ENCODE data around the gene CMSS1.

DNA sequence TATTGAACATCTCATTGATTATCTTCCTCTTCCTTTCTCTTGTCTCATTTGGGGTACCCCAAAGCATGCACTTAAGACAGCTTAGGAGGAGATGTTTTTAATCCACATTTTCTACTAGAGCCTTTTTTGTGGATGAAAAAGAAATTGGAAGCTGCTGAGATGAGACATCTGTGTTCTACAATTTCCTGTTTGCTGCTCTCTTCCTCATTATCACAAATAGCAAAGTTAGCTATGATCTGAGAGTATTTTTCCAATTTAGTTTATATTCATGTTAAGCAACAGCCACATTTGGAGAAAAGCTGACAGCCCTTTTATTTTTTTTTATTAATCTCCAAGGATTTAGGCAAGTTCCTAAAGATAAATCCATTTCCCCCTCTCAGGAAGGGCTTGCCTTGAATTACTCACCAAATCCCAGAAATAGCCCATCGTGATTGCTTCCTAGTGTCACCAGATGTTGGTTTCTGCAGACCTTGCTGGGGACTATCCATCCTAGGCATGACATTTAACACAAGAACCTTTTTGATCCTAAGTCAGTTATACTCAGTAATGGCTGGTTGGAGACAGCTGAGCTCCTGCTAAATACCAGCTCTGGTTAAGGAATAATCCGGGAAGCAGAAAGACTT is 367.4 kb downstream of the CMSS1 start:
- TF ChIP-seq CHD2 (IDR thresholded peaks at IDR 0.05; ENCODE audit: low read length, partially characterized antibody), result no peak
- TF ChIP-seq CTCF (IDR thresholded peaks at IDR 0.05), result no peak
- no peak for TF ChIP-seq RFX5 (IDR thresholded peaks at IDR 0.05)
- no peak for TF ChIP-seq RAD21 (conservative IDR thresholded peaks at IDR 0.05 in 1 of 2, IDR thresholded peaks at IDR 0.05 in 1 of 2)
- no peak for TF ChIP-seq POLR2A (IDR thresholded peaks at IDR 0.05; ENCODE audit: low read length)
- TF ChIP-seq SMC3 (IDR thresholded peaks at IDR 0.05), result no peak
- TF ChIP-seq HDAC2 (IDR thresholded peaks at IDR 0.05), result no peak
- TF ChIP-seq, protein P1, sequence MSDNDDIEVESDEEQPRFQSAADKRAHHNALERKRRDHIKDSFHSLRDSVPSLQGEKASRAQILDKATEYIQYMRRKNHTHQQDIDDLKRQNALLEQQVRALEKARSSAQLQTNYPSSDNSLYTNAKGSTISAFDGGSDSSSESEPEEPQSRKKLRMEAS (IDR thresholded peaks at IDR 0.05), result no peak
- no peak for TF ChIP-seq RCOR1 (IDR thresholded peaks at IDR 0.05; ENCODE audit: low read depth, low read length)
- no peak for TF ChIP-seq HOXB13 (CRISPR knock-in tag; IDR thresholded peaks at IDR 0.05; ENCODE audit: low read depth)
- no peak for TF ChIP-seq EP300 (IDR thresholded peaks at IDR 0.05)
- TF ChIP-seq NPAS2 (CRISPR knock-in tag; IDR thresholded peaks at IDR 0.05; ENCODE audit: borderline replicate concordance), result no peak
- TF ChIP-seq KDM5A (IDR thresholded peaks at IDR 0.05), result no peak
- no peak for TF ChIP-seq MYC (IDR thresholded peaks at IDR 0.05; ENCODE audit: borderline replicate concordance, low read length)

Measured in A549 (cell line).